ENCODE data around the gene CAMK4. TPM values are rescaled to one million over a fixed set of nuclear protein-coding genes. Genes with fewer than 3 reads are reported as not detected.

CAMK4 gene
- total RNA-seq, 1 experiment from 2014 or later = 6.3 TPM

DNA sequence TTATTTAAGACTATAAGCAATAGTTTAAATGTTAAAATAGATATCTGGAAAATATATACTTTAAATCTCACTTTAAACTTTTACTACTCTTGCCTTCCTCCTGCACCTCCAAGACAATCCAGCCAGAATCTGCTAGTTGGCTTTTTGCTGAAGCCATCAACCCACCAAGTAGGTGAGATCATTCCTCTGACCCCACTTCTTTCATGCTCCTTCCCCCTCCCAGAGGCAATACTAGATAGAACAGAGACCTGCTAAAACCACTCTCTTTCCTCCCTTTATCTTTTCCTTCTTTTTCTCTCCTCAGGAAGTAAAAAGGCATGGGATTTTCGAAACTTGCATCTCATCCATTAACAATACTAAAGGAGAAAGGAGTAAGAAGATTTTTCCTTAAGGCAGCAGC lies 30.1 kb upstream of the CAMK4 start:
- Histone ChIP-seq H2AFZ (ENCODE audit: low read length) (no peak overlapping the region), H2BK20ac (ENCODE audit: low read depth, low read length, poor library complexity, severe bottlenecking) (no peak overlapping the region), H4K20me1 (ENCODE audit: control insufficient read depth, insufficient read depth, insufficient read length) (no peaks in the 10 kb centered on the region), H2AK5ac (ENCODE audit: insufficient read length, low read length) (no peak overlapping the region), H2BK12ac (ENCODE audit: insufficient read length, low read depth, low read length) (no peak overlapping the region), H3K4me1 (ENCODE audit: insufficient read depth, low read length) (no peaks in the 10 kb centered on the region; the same call in 1 of the 2 replicates), H3K4me2 (ENCODE audit: insufficient read depth, insufficient read length, low read length) (no peak overlapping the region), H3K9me3 (ENCODE audit: control insufficient read depth, low read depth, low read length) (no peaks in the 10 kb centered on the region), H3K4ac (ENCODE audit: low read depth, low read length) (no peak overlapping the region), H3K27me3 (ENCODE audit: insufficient read depth, low read length) (no peaks in the 10 kb centered on the region; the same call in 1 of the 2 replicates), H3K9ac (ENCODE audit: extremely low read depth, insufficient read length, low read length) (no peak overlapping the region), H3K18ac (ENCODE audit: insufficient read length, low read depth, low read length) (no peak overlapping the region), H3K27ac (ENCODE audit: insufficient read length, low read depth, low read length) (no peak overlapping the region), H2BK5ac (ENCODE audit: insufficient read length, low read length) (no peak overlapping the region), H2BK120ac (ENCODE audit: low read depth, low read length, poor library complexity, severe bottlenecking) (no peak overlapping the region), H3K56ac (ENCODE audit: insufficient read length, low read depth, low read length) (no peak overlapping the region), H2BK15ac (ENCODE audit: low read depth, low read length) (no peak overlapping the region), H4K8ac (replicated peaks; ENCODE audit: insufficient read length, low read depth, low read length) (no peak overlapping the region), H3K79me2 (ENCODE audit: insufficient read depth, low read length) (no peaks in the 10 kb centered on the region), H3T11ph (ENCODE audit: low read length) (no peak overlapping the region), H3K79me1 (ENCODE audit: insufficient read depth, low read depth, low read length, poor library complexity, severe bottlenecking) (no peaks in the 10 kb centered on the region), H4K91ac (ENCODE audit: insufficient read length, low read depth, low read length) (no peak overlapping the region), H4K5ac (ENCODE audit: insufficient read length, low read depth, low read length) (no peak overlapping the region), H3K23ac (ENCODE audit: insufficient read length, low read depth, low read length) (no peak overlapping the region), H3K23me2 (ENCODE audit: insufficient read length, low read depth, low read length, poor library complexity, severe bottlenecking) (no peaks in the 10 kb centered on the region), H3K14ac (ENCODE audit: insufficient read depth, low read length) (no peak overlapping the region)
- Mint-ChIP-seq H3K9me3 (no peaks in the 10 kb centered on the region), H3K36me3 (ENCODE audit: insufficient read depth in 1 of 3, low read depth in 3 of 3) (no peaks in the 10 kb centered on the region), H3K4me1 (peaks cover 9 to 13% of the 10 kb centered on the region in 2 experiments), H3K4me3 (no peak overlapping the region), H3K27me3 (ENCODE audit: low read depth) (0 out of 2 replicates have a peak, but pooled peaks cover 4% of the 10 kb centered on the region), H3K27ac (0 out of 7 replicates have a peak overlapping the region, but pooled peaks of 1 of the 3 experiments have one; percentile 1)
- no CpG with 5 or more reads among the region's 1 CpG for WGBS (ENCODE audit: extremely low coverage, insufficient read length, low lambda C conversion rate)
- no peak for TF ChIP-seq CTCF (conservative IDR thresholded peaks at IDR 0.05)
- DNase-seq = no peak
